ENCODE measurements around the gene METTL9. TPM values are rescaled to one million over a fixed set of nuclear protein-coding genes. Genes with fewer than 3 reads are reported as not detected.
A peak's percentile ranks its signal among the peaks of the same experiment; 100 is the strongest.
"Not testable (repeated sequence)": the region's sequence is repeated elsewhere in the genome, so short reads cannot be mapped to it uniquely, and the experiment has no call there.

Gene METTL9
- total RNA-seq, 1 donor from 2014 or later: 221 TPM

DNA sequence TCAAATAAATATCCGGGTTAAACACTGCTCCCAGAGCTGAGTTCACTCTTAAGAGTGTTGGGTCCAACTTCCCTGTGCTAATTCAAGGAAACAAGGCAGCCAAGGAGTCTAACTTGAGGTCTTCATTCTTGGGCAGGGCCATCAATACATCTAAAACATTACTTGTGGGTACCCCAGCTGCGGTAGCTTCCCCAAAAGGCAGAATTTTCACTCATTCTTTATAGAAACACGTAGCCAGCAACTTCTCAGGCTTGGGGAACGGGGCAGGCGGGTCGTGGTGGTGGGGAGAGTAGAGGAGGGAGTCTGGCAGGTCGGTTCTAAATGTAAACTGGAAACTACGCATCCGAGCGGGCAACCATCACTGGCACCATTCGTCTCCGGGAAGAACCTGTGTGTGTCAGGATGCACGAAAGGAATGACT, 666 bp upstream of the METTL9 start:
- H3K27me3 Mint-ChIP-seq (ENCODE audit: unreplicated experiment): peaks cover 2% of the 10 kb centered on the region
- H3K4me3 Mint-ChIP-seq (ENCODE audit: unreplicated experiment): peak overlapping the region; percentile 96
- peak; percentile 33 for DNase-seq (ENCODE audit: low spot score)
- H3K27ac Mint-ChIP-seq (ENCODE audit: unreplicated experiment): peak overlapping the region; percentile 98
- TF ChIP-seq, protein P1, sequence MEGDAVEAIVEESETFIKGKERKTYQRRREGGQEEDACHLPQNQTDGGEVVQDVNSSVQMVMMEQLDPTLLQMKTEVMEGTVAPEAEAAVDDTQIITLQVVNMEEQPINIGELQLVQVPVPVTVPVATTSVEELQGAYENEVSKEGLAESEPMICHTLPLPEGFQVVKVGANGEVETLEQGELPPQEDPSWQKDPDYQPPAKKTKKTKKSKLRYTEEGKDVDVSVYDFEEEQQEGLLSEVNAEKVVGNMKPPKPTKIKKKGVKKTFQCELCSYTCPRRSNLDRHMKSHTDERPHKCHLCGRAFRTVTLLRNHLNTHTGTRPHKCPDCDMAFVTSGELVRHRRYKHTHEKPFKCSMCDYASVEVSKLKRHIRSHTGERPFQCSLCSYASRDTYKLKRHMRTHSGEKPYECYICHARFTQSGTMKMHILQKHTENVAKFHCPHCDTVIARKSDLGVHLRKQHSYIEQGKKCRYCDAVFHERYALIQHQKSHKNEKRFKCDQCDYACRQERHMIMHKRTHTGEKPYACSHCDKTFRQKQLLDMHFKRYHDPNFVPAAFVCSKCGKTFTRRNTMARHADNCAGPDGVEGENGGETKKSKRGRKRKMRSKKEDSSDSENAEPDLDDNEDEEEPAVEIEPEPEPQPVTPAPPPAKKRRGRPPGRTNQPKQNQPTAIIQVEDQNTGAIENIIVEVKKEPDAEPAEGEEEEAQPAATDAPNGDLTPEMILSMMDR (IDR thresholded peaks at IDR 0.05; ENCODE audit: unreplicated experiment): no peak
- H3K4me1 Mint-ChIP-seq (ENCODE audit: unreplicated experiment): peaks cover 38% of the 10 kb centered on the region
- no peaks in the 10 kb centered on the region for H3K9me3 Mint-ChIP-seq (ENCODE audit: unreplicated experiment)
- H3K36me3 Mint-ChIP-seq (ENCODE audit: low read depth, unreplicated experiment): no peaks in the 10 kb centered on the region

DNA sequence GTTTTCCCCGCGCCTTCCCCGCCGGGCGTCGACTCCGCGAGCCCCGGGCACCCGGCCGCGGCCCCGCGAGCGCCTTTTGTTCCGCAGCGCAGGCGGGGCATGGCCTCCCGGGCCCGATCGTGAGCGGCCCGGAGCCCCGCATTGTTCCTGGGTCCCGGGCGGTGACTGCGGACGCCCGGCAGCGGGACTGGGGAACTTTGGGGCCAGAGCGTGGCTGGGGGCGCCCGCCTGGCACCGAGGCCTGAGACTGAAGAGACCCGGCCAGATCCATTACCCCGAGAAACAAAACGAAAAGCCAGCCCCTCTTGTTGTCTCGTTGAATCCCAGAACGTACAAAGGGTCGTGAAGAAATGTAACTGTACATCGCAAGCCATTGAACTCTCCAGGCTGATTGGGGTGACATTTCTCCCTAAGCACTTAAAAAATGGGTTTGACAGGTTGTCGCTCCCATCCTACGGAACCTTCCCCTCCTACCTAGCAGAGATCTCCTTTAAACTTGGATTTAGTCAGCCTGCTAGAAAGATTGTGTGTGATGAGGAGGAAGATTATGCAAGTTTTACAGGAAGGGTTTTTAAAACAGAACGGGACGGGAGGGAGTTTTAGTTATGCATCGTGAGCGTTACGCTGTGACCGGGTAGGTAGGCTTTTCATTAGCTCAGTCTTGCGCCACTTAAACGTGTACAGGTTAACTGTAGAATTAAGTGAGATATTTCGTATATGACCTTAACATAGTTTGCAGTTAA, 825 bp downstream of the METTL9 start:
- H3K27me3 Mint-ChIP-seq (ENCODE audit: unreplicated experiment): peaks cover 2% of the 10 kb centered on the region
- peak overlapping the region; percentile 68 for H3K27ac Mint-ChIP-seq (ENCODE audit: unreplicated experiment)
- no peak for DNase-seq (ENCODE audit: low spot score)

DNA sequence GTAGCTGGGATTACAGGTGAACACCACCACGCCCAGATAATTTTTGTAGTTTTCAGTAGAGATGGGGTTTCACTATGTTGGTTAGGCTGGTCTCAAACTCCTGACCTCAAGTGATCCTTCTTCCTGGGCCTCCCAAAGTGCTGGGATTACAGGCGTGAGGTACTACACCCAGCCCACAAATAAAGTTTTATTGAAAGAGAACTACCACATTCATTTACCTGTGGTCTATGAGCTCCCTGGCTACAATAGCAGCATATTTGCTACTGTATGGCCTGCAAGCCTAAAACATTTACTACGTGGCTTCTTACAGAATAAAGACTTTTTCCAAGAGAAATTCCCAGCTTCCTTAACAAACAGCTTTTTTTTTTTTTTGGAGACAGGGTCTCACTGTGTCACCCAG, 3.4 kb downstream of the METTL9 start:
- no peak for DNase-seq (ENCODE audit: low spot score)
- H3K9me3 Mint-ChIP-seq (ENCODE audit: unreplicated experiment): no peaks in the 10 kb centered on the region
- peaks cover 40% of the 10 kb centered on the region for H3K4me1 Mint-ChIP-seq (ENCODE audit: unreplicated experiment)
- H3K27me3 Mint-ChIP-seq (ENCODE audit: unreplicated experiment): no peaks in the 10 kb centered on the region
- no peaks in the 10 kb centered on the region for H3K36me3 Mint-ChIP-seq (ENCODE audit: low read depth, unreplicated experiment)
- H3K4me3 Mint-ChIP-seq (ENCODE audit: unreplicated experiment): no peak overlapping the region
- no peak overlapping the region for H3K27ac Mint-ChIP-seq (ENCODE audit: unreplicated experiment)
- TF ChIP-seq, protein P1 (IDR thresholded peaks at IDR 0.05; ENCODE audit: unreplicated experiment): no peak

More for the DNA sequence above, 825 bp downstream of the METTL9 start:
- H3K9me3 Mint-ChIP-seq (ENCODE audit: unreplicated experiment): no peaks in the 10 kb centered on the region
- TF ChIP-seq, protein P1 (IDR thresholded peaks at IDR 0.05; ENCODE audit: unreplicated experiment): no peak
- H3K4me1 Mint-ChIP-seq (ENCODE audit: unreplicated experiment): peaks cover 48% of the 10 kb centered on the region
- H3K4me3 Mint-ChIP-seq (ENCODE audit: unreplicated experiment): peak overlapping the region; percentile 94
- H3K36me3 Mint-ChIP-seq (ENCODE audit: low read depth, unreplicated experiment): no peaks in the 10 kb centered on the region

GRCh38 chr16:21603928-21604327, 4.6 kb downstream of the METTL9 start:
- H3K36me3 Mint-ChIP-seq (ENCODE audit: low read depth, unreplicated experiment): no peaks in the 10 kb centered on the region
- no peak overlapping the region for H3K27ac Mint-ChIP-seq (ENCODE audit: unreplicated experiment)

GRCh38 chr16:21605848-21606247, 6.5 kb downstream of the METTL9 start:
- not testable (repeated sequence) for H3K27ac Mint-ChIP-seq (ENCODE audit: unreplicated experiment); H3K27me3 Mint-ChIP-seq (ENCODE audit: unreplicated experiment); H3K4me3 Mint-ChIP-seq (ENCODE audit: unreplicated experiment); H3K9me3 Mint-ChIP-seq (ENCODE audit: unreplicated experiment); DNase-seq (ENCODE audit: low spot score); H3K36me3 Mint-ChIP-seq (ENCODE audit: low read depth, unreplicated experiment)
- H3K4me1 Mint-ChIP-seq (ENCODE audit: unreplicated experiment): peaks cover 38% of the 10 kb centered on the region

More at GRCh38 chr16:21603928-21604327, 4.6 kb downstream of the METTL9 start:
- Mint-ChIP-seq H3K4me1 (ENCODE audit: unreplicated experiment) (peaks cover 39% of the 10 kb centered on the region), H3K9me3 (ENCODE audit: unreplicated experiment) (no peaks in the 10 kb centered on the region), H3K4me3 (ENCODE audit: unreplicated experiment) (no peak overlapping the region), H3K27me3 (ENCODE audit: unreplicated experiment) (no peaks in the 10 kb centered on the region)
- TF ChIP-seq, protein P1 (IDR thresholded peaks at IDR 0.05; ENCODE audit: unreplicated experiment): no peak
- DNase-seq (ENCODE audit: low spot score): no peak
